GM12878 (cell line): Measurements from ENCODE around the gene RUVBL2. TPM values are rescaled to one million over a fixed set of nuclear protein-coding genes. Genes with fewer than 3 reads are reported as not detected.

ENCODE experiments used
- ATAC-seq: fragments of 200-7000 bp; cut with Tn5 transposase; 3 replicates; pipeline ENCODE4 v1.9.1; 2020; ENCODE audit warnings: mild to moderate bottlenecking, moderate library complexity
- BruUV-seq: library from RNA; stranded (reverse); fragments of 400-500 nt; replicated peaks from 2 replicates; lab custom pipeline; 2021; lab: Mats Ljungman, UMichigan
- CTCF ChIA-PET: fragments of 300-600 bp; sonication (Branson Sonifier 250); formaldehyde crosslinking; extraction: SDS; loops from one replicate; lab custom pipeline; 2021; ENCODE audit warnings: inconsistent platforms; lab: Yijun Ruan, JAX
- POLR2A ChIA-PET: fragments of 350-600 bp; formaldehyde crosslinking; extraction: SDS; loops from one replicate; lab custom pipeline; 2021; ENCODE audit warnings: inconsistent platforms; lab: Charles Lee
- RAD21 ChIA-PET: fragments of 300-600 bp; sonication (Branson Sonifier 250); formaldehyde crosslinking; loops from one replicate; lab custom pipeline; 2023; ENCODE audit warnings: antibody characterized with exemption; ENCODE audit not compliant: unreplicated experiment; lab: Charles Lee
- SMC1A ChIA-PET: fragments of 300-600 bp; sonication (Branson Sonifier 250); formaldehyde crosslinking; loops from one replicate; lab custom pipeline; 2023; ENCODE audit not compliant: unreplicated experiment, uncharacterized antibody; lab: Charles Lee
- DNase-seq: peaks from one replicate; pipeline ENCODE4 v3.0.0-alpha.2; 2011; ENCODE audit warnings: low read depth, low spot score
- FAIRE-seq: peaks from 3 replicates; lab custom pipeline; 2011; peaks lifted over from hg19 to GRCh38; lab: Jason Lieb, UNC
- H2AFZ ChIP-seq: 2 replicates; pipeline ENCODE4 v1.6.0; 2011; ENCODE audit warnings: low read depth, low read length, control low read depth; ENCODE audit not compliant: control insufficient read depth
- H3K27ac ChIP-seq: 2 replicates; pipeline ENCODE4 v1.5.1; 2011; ENCODE audit warnings: control low read depth; ENCODE audit not compliant: control insufficient read depth, insufficient read depth
- H3K27me3 ChIP-seq, 2 experiments: replicated peaks in 1 of 2; 2 replicates each; pipeline versions ENCODE4 v1.6.0 to v1.6.1; 2011; ENCODE audit warnings: low read length in 1 of 2; ENCODE audit not compliant: control insufficient read depth in 2 of 2, insufficient read depth in 2 of 2
- H3K36me3 ChIP-seq, 2 experiments: 2 replicates each; pipeline ENCODE4 v1.5.1; 2011; ENCODE audit warnings: low read length in 1 of 2; ENCODE audit not compliant: control insufficient read depth in 2 of 2, insufficient read depth in 2 of 2
- H3K4me1 ChIP-seq: 2 replicates; pipeline ENCODE4 v1.6.1; 2011; ENCODE audit warnings: mild to moderate bottlenecking, low read length, moderate library complexity, mixed read lengths; ENCODE audit not compliant: control insufficient read depth, insufficient read depth
- H3K4me2 ChIP-seq: 2 replicates; pipeline ENCODE4 v1.6.0; 2011; ENCODE audit warnings: control low read depth; ENCODE audit not compliant: control insufficient read depth, insufficient read depth
- H3K4me3 ChIP-seq: fragments of 200-600 bp; sonication (generic); 2 replicates; pipeline ENCODE4 v1.5.1; 2016
- H3K79me2 ChIP-seq: 2 replicates; pipeline ENCODE4 v1.6.0; 2011; ENCODE audit warnings: low read length; ENCODE audit not compliant: control insufficient read depth, insufficient read depth
- H3K9ac ChIP-seq: 2 replicates; pipeline ENCODE4 v1.8.0; 2011; ENCODE audit warnings: low read length, control low read depth, mixed read lengths; ENCODE audit not compliant: control insufficient read depth, insufficient read depth
- H3K9me3 ChIP-seq: replicated peaks from 3 replicates; pipeline ENCODE4 v1.5.1; 2011; ENCODE audit warnings: mild to moderate bottlenecking, low read length; ENCODE audit not compliant: control insufficient read depth, insufficient read depth
- H4K20me1 ChIP-seq: 2 replicates; pipeline ENCODE4 v1.6.0; 2011; ENCODE audit not compliant: control insufficient read depth, insufficient read depth
- ASH2L ChIP-seq: fragments of 300-600, 200-600 bp; sonication (generic); IDR thresholded peaks from 2 replicates; pipeline ENCODE4 v1.6.1; 2017; ENCODE audit warnings: low read depth, mild to moderate bottlenecking, borderline replicate concordance
- BACH1 ChIP-seq: fragments of 450-650 bp; IDR thresholded peaks from 2 replicates; pipeline ENCODE4 v1.6.1; 2017; ENCODE audit warnings: mild to moderate bottlenecking, borderline replicate concordance
- BCL11A ChIP-seq: IDR thresholded peaks from 2 replicates; pipeline ENCODE4 v1.6.1; 2011; ENCODE audit warnings: low read depth, low read length
- BCL3 ChIP-seq: IDR thresholded peaks from 2 replicates; pipeline ENCODE4 v1.6.1; 2011; ENCODE audit warnings: borderline replicate concordance, low read depth, mild to moderate bottlenecking, moderate library complexity, low read length; ENCODE audit not compliant: insufficient read depth, poor library complexity, severe bottlenecking
- BRCA1 ChIP-seq: IDR thresholded peaks from 2 replicates; pipeline ENCODE4 v1.6.1; 2011; ENCODE audit warnings: low read depth, low read length, improper control_type of control experiment
- HCFC1 ChIP-seq: fragments of 150-350 bp; IDR thresholded peaks from 2 replicates; pipeline ENCODE4 v1.6.1; 2014; ENCODE audit warnings: low read length
- HDAC6 ChIP-seq: fragments of 200-600 bp; sonication (generic); IDR thresholded peaks from one replicate; pipeline ENCODE4 v1.8.0; 2017; ENCODE audit warnings: antibody characterized with exemption; ENCODE audit not compliant: unreplicated experiment
- KDM1A ChIP-seq: fragments of 200-600 bp; sonication (generic); IDR thresholded peaks from 2 replicates; pipeline ENCODE4 v1.6.1; 2016; ENCODE audit warnings: borderline replicate concordance
- MEF2A ChIP-seq: IDR thresholded peaks from 2 replicates; pipeline ENCODE4 v1.6.1; 2011; ENCODE audit warnings: low read depth, mild to moderate bottlenecking, low read length, moderate library complexity; ENCODE audit not compliant: insufficient read depth
- RELA ChIP-seq: fragments of 450-650 bp; IDR thresholded peaks from 2 replicates; pipeline ENCODE4 v1.8.0; 2014; ENCODE audit warnings: borderline replicate concordance; ENCODE audit not compliant: partially characterized antibody
- SMARCA5 ChIP-seq: fragments of 450-650 bp; IDR thresholded peaks from 2 replicates; pipeline ENCODE4 v1.6.1; 2017; ENCODE audit warnings: mild to moderate bottlenecking
- SP1 ChIP-seq: IDR thresholded peaks from one replicate; pipeline ENCODE4 v1.6.1; 2011; ENCODE audit warnings: low read depth, low read length
- SPI1 ChIP-seq: IDR thresholded peaks from 2 replicates; pipeline ENCODE4 v1.6.1; 2011; ENCODE audit warnings: low read depth, mild to moderate bottlenecking, low read length, moderate library complexity, borderline replicate concordance; ENCODE audit not compliant: insufficient read depth
- USF1 ChIP-seq: IDR thresholded peaks from 2 replicates; pipeline ENCODE4 v1.6.1; 2011; ENCODE audit warnings: borderline replicate concordance, low read depth, mild to moderate bottlenecking, moderate library complexity, mixed read lengths, low read length; ENCODE audit not compliant: insufficient read depth; ENCODE audit errors: extremely low read length
- WGBS: methylation state at CpG from one replicate; pipeline ENCODE4 v1.1.6; 2016; ENCODE audit warnings: low lambda C conversion rate; ENCODE audit not compliant: insufficient replicate concordance, insufficient coverage; ENCODE audit errors: missing lambda C conversion rate; 5-methylcytosine and 5-hydroxymethylcytosine counted together
- in situ Hi-C: fragments of 300-500 bp; cut with MboI; formaldehyde crosslinking; loops from 9 replicates; pipeline ENCODE4 v1.14.3; 2018; ENCODE audit warnings: mixed read lengths
- intact Hi-C: fragments of 100-400 bp; cut with micrococcal nuclease; formaldehyde crosslinking; loops from one replicate; pipeline ENCODE4 v1.14.2; 2022; ENCODE audit not compliant: unreplicated experiment
- polyA plus RNA-seq, 11 experiments: library from polyadenylated mRNA; depleted of rRNA in 4 of 11; unstranded in 6 of 11; stranded (reverse) in 5 of 11; fragments of >200 nt; fragmentation: Nextera tagmentation in 4 of 11; fragmentation: Illumina TruSeq in 1 of 11; extraction: Ambion mirVana in 4 of 11; extraction: Trizol in 1 of 11; gene quantifications; 1 replicate in 1 of 11; 2 replicates in 10 of 11; pipeline versions ENCODE4 v1.2.1 to v1.2.3, GENCODE V29; 2011 to 2016; ENCODE audit warnings: inconsistent platforms in 2 of 11, missing spikeins in 2 of 11, low read depth in 1 of 11
- total RNA-seq, 4 experiments: library from RNA; depleted of rRNA in 3 of 4; stranded (reverse); fragments of >200 nt in 3 of 4; fragmentation: Illumina TruSeq in 1 of 4; extraction: Trizol in 1 of 4; gene quantifications; 2 replicates each; pipeline versions ENCODE4 v1.2.1 to v1.2.3, GENCODE V29; 2013 to 2021
- TF ChIP-seq, protein P1 (sequence below): fragments of 450-650 bp; IDR thresholded peaks from 2 replicates; pipeline ENCODE4 v1.6.1; 2017; ENCODE audit warnings: low read depth, mild to moderate bottlenecking, moderate library complexity

Gene RUVBL2
- total and polyA plus RNA-seq, 10 of the 15 experiments (the other 5 are each of a cell fraction or from before 2014, with no cell fraction given) = 33.8 to 224 (median 125) TPM

DNA sequence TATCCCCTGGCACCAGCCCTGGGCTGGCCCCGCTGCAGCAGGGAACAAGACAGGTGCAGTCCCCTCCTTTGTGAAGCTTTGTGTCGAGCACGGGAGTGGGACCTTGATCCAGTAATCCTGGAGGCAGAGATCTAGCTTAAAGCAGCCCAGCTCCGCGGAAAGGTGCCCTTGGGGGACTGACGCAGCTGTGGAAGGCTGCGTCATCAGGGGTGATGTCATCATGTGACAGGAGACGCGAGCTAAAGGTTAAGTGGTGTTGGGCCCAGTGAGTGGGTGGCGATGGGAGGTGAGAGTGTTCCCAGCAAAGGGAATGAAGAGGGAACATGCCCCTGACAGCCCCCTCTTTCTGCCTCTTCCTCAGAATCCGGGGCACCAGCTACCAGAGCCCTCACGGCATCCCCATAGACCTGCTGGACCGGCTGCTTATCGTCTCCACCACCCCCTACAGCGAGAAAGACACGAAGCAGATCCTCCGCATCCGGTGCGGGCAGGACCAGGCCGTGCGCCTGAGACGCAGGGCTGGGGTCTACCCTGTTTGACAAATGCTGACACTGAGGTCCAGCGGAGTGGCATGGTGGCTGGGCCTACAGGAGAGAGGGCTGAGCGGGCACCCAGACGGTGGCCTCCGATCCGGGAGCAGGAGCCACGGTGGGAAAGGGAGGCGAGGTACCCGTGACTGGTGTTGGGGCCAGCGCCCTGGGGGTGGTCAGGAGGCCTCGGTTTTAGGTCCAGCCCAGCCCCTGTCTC, 20.6 kb downstream of the RUVBL2 start:
- peaks cover 7 to 17% of the 10 kb centered on the region in 2 experiments for H3K36me3 ChIP-seq
- ChIA-PET CTCF (no interaction called here), RAD21 (no interaction called here), SMC1A (no interaction called here), POLR2A (no interaction called here)
- H3K4me1 ChIP-seq = peaks cover 5% of the 10 kb centered on the region
- no peak overlapping the region for H3K4me3 ChIP-seq
- no peaks in the 10 kb centered on the region for H4K20me1 ChIP-seq
- no peaks in the 10 kb centered on the region for H3K27me3 ChIP-seq
- ATAC-seq (no peak), FAIRE-seq (no peak), DNase-seq (no peak)
- H3K79me2 ChIP-seq = no peaks in the 10 kb centered on the region
- H3K9ac ChIP-seq = no peak overlapping the region
- H3K27ac ChIP-seq = no peak overlapping the region
- in situ Hi-C loops (no loop called here), intact Hi-C loops (no loop called here)
- no TSS peak for BruUV-seq
- 95% methylated on average over 32 of the region's 32 CpGs for WGBS
- no peak overlapping the region for H3K4me2 ChIP-seq
- H3K9me3 ChIP-seq = no peaks in the 10 kb centered on the region
- H2AFZ ChIP-seq = no peak overlapping the region
- no peak for TF ChIP-seq SP1
- no peak for TF ChIP-seq SPI1
- no peak for TF ChIP-seq SMARCA5
- no peak for TF ChIP-seq HDAC6
- no peak for TF ChIP-seq KDM1A
- TF ChIP-seq HCFC1 = no peak
- no peak for TF ChIP-seq BACH1
- TF ChIP-seq BRCA1 = no peak
- no peak for TF ChIP-seq RELA
- no peak for TF ChIP-seq BCL3
- TF ChIP-seq BCL11A = no peak
- TF ChIP-seq ASH2L = no peak
- no peak for TF ChIP-seq USF1
- TF ChIP-seq, protein P1, sequence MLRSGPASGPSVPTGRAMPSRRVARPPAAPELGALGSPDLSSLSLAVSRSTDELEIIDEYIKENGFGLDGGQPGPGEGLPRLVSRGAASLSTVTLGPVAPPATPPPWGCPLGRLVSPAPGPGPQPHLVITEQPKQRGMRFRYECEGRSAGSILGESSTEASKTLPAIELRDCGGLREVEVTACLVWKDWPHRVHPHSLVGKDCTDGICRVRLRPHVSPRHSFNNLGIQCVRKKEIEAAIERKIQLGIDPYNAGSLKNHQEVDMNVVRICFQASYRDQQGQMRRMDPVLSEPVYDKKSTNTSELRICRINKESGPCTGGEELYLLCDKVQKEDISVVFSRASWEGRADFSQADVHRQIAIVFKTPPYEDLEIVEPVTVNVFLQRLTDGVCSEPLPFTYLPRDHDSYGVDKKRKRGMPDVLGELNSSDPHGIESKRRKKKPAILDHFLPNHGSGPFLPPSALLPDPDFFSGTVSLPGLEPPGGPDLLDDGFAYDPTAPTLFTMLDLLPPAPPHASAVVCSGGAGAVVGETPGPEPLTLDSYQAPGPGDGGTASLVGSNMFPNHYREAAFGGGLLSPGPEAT = no peak
- TF ChIP-seq MEF2A = no peak
